GM10847 (cell line): ENCODE measurements around the gene MFRP.

ENCODE experiments used
- POLR2A ChIP-seq: IDR thresholded peaks from 2 replicates; pipeline ENCODE4 v1.6.1; 2011; ENCODE audit not compliant: insufficient read length; ENCODE audit errors: extremely low read depth

The MFRP gene

GRCh38 chr11:119346605-119347004, at the start of gene MFRP:
TSS of gene MFRP (minus strand) at chr11:119346705. CDS start at chr11:119346513, 192 bp downstream.
- TF ChIP-seq POLR2A: no peak

GRCh38 chr11:119391275-119391674, 44.8 kb upstream of the MFRP start:
- no peak for TF ChIP-seq POLR2A

GRCh38 chr11:119389611-119390254, 43.2 kb upstream of the MFRP start:
- no peak for TF ChIP-seq POLR2A

DNA sequence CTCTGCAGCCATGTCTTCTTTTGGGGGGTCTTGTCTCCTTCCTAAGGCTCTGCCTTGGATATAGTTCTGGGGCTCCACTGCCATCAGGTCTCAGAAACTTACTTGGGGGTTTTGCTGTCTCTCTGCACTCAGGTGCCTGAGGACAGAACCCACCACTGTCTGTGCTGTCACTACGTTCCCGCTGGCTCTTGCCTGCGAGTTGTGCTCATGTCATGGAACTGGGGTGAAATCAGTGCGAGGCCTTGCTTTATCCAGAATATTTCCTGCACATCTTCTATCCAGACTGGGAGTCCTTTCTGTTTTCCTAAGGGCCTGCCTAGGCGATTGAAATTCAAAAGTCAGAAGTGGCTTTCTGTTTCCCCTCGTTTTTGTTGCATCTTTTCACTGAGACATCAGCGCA, 41.6 kb upstream of the MFRP start:
- TF ChIP-seq POLR2A: no peak

GRCh38 chr11:119384332-119384731, 37.8 kb upstream of the MFRP start:
- no peak for TF ChIP-seq POLR2A

- no peak for TF ChIP-seq POLR2A
These were observed 35.6 kb upstream of the MFRP start for GRCh38 chr11:119382101-119382500.

- no peak for TF ChIP-seq POLR2A
These were observed 34.9 kb upstream of the MFRP start, which contains the start of gene USP2 for GRCh38 chr11:119381181-119381988. TSS of gene USP2 (minus strand) at chr11:119381690. CDS start at chr11:119373480, 8,210 bp downstream.

- TF ChIP-seq POLR2A: no peak
These were observed 34.3 kb upstream of the MFRP start for GRCh38 chr11:119380827-119381180.

DNA sequence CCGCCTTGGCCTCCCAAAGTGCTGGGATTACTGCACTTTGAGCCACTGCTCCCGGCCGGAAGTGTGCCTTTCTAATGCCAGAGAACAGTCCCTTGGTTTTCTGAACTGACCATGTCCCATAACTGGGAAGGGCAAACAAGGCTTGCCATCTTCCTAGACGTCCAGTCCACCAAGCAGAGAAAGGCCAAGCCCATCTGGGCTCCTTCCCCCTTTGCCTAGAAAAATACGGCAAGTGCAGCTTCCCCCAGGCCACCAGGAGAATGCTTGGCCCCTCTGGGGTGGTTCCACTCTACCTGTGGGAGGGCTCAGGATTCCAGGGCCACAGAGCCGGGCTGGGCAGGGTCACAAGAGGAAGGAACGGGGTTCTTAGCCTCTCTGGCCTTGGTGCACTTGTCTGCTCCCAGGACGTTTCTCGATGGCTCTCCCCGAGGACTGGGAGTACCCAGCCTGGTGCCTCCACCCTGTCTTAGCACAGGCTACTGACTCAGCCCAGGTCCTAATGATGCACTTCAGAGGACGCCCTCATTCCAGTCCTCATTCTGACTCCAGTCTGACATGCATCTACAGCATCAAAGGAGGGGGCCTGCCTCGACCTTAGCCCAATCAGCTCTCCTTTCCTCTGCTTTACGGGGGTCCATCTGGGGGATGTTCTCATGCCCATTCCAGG, 33.8 kb upstream of the MFRP start:
- no peak for TF ChIP-seq POLR2A

GRCh38 chr11:119378851-119379465, 32.5 kb upstream of the MFRP start:
- TF ChIP-seq POLR2A: no peak

DNA sequence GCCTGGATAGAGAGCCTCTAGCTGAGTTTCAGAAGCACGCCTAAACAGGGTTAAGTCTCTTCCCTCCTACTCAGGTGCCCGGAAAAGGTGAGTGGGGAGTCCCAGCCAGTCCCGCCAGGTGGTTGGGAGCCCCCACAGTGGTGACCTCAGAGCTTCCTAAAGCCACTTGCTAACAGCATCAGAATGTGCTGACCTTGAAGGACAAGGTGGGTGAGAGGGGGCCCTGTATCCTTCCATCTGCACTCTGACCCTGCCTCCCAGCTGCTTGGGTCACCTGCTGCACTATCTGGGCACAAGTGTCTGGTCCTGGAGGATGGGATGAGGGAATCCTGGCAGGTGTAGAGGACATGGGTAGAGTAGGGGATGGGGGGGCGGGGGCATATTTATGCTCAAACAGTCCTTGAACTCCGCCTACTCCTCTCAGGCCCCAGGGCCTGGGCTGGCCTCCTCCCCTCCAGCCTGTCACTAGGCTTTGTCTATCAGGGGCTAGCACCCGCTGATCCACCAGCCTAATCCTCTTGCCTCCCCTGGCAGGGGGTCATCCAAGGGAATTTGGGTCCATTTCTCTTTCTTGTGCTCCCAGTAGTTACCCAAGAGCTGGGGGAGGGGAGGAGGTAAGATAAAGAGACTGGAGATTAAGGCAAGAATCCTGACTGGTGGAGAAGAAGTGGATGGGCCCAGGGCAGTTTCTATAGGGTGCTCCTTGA, 31.6 kb upstream of the MFRP start:
- TF ChIP-seq POLR2A: no peak

- TF ChIP-seq POLR2A: no peak
These were observed 30.8 kb upstream of the MFRP start for GRCh38 chr11:119377112-119377901.

- no peak for TF ChIP-seq POLR2A
These were observed 29.8 kb upstream of the MFRP start for GRCh38 chr11:119376197-119376847.
